ENCODE results near the gene PCSK5.
"Not testable (repeated sequence)": the region's sequence is repeated elsewhere in the genome, so short reads cannot be mapped to it uniquely, and the experiment has no call there.

Gene PCSK5

DNA sequence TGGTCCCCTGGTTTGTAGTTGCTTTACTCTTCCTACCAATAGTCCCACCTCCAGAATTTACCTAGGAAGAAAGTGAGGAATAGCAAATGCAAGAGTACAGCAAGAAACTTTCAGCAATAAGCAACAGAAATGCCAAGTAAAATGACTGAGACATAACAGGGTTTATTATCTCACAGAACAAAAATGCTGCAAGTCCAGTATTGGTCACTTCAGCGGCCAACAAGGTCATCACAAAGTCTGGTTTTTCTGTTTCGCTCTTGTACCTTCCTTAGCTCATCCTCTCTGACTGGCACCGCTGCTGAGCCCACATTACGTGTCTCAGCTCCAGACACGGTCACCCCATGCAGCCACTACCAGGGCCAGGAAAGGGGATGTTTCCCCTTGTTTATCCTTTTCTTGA is 421.1 kb downstream of the PCSK5 start:
- no peak for DNase-seq (ENCODE audit: low read depth)

DNA sequence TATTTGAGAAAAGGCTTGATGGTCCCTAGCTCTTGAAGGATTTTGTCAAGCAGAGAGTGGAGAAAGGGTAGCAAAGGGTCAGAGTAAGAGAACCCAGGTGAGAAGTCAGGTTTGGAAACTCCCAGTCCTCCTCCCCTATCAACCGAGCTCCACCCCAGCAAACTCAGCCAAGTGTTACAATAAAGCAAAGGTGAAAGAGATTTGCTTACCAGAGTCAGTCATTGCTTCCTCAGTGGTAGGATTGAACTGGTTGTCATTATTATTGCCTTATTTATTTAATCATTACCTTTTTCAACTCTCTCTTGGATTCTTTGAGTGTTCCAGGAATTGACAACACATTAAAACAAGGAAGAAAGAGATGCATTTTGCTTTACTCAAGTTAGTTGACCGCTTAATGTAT is 423.3 kb downstream of the PCSK5 start:
- no peak for DNase-seq (ENCODE audit: low read depth)

DNA sequence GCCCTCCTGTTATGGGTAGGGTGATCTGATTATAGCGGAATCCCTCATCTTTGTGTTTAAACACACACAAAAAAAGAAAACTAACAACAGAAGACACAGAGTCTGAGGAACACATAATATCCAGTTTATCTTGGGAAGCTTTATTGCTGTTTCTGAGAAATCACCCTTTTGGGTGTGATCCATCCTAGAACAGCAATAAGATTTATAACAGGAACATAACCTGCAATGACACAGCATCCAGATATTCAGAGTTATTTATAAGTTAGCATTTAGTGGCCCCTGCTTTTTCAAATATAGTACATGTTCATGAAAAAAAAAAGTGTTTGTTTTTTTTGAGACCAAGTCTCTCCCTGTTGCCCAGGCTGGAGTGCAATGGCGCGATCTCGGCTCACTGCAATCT is 423.8 kb downstream of the PCSK5 start:
- DNase-seq (ENCODE audit: low read depth), result no peak

DNA sequence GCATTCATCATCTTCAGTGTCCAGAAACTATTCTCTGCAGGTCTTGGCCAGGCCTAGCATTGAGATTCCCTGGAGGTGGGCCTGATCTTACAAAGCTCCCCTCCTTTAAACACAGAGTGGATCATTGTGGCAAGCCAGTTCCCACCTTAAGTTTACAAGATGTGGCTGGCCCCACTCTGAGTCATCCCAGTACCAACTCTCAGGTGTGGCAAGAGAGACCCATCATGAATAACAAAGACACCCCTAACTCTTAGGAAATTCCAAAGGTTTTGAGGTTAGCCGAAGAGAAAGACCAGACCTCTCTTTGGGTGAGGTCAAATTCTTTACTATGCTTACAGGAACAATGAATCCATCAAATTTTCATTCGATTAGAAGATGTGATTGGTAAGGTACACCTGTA is 425.6 kb downstream of the PCSK5 start:
- no peak for DNase-seq (ENCODE audit: low read depth)

DNA sequence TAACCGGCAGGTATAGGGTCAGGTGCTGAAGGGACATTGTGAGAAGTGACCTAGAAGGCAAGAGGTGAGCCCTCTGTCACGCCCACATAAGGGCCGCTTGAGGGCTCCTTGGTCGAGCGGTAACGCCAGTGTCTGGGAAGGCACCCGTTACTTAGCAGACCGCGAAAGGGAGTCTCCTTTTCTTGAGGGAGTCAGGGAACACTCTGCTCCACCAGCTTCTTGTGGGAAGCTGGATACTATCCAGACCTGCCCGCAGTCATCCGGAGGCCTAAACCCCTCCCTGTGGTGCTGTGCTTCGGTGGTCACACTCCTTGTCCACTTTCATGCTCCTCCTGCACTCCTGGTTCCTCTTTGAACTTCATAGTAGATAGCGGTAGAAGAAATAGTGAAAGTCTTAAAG is 429.0 kb downstream of the PCSK5 start:
- DNase-seq (ENCODE audit: low read depth), result not testable (repeated sequence)

DNA sequence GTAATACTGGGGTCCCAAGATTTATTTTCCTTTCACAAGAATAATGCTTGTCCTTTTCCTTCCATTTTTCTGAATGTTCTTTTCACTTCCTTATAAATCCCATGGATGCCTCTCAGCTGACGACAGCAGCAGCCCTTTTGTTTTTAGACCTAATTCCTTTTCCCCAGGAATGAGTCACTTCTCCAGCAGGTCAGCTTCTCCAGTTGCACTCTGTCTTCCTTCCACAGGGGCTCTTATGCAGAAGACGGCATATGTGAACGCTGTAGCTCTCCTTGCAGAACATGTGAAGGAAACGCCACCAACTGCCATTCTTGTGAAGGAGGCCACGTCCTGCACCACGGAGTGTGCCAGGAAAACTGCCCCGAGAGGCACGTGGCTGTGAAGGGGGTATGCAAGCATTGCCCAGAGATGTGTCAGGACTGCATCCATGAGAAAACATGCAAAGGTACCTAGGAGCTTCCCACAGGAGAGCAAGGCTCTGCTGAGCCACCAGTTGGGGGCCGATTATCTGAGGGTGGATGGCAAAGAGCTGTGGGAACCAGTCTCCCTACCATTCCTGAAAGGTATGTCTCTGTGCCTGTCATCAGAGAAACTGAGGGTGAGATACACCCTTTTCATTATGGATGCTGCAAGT is 430.8 kb downstream of the PCSK5 start:
- no peak for DNase-seq (ENCODE audit: low read depth)

DNA sequence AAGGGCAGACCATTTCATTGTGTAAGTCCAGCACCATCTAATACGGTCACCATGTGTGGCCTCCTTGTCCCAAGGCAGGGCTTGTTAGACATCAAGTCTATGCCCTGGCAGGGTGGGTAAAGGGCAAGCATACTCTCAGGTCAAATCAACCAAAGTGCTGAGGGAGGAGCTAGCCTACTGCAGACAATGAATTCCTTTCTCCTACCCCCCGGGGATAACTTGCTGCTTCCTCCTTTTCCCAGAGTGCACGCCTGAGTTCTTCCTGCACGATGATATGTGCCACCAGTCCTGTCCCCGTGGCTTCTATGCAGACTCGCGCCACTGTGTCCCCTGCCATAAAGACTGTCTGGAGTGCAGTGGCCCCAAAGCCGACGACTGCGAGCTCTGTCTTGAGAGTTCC is 432.3 kb downstream of the PCSK5 start:
- no peak for DNase-seq (ENCODE audit: low read depth)

DNA sequence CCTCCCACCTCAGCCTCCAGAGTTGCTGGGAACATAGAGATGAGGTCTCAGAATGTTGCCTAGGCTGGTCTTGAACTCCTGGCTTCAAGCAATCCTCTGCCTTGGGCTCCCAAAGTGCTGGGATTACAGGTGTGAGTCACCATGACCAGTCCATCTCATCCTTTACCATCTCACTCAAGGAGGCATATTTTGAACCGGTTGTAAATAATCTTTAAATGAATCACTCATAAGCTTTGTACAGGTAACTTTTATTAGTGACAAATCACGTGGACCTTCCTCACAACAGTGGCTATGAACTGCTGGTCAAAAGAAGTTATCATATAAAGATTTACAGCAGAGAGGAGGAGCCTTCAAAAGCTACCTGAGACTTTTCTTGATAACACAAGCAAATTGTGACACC is 433.0 kb downstream of the PCSK5 start:
- DNase-seq (ENCODE audit: low read depth), result no peak

DNA sequence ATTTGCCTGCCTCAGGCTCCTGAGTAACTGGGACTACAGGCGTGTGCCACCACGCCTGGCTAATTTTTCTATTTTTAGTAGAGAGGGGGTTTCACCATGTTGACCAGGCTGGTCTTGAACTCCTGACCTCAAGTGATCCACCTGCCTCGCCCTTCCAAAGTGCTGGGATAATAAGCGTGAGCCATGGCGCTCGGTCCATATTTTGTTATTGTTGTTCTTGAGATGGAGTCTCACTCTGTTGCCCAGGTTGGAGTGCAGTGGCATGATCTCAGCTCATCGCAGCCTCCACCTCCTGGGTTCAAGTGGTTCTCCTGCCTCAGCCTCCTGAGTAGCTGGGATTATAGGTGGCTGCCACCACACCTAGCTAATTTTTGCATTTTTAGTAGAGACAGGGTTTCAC is 433.6 kb downstream of the PCSK5 start:
- not testable (repeated sequence) for DNase-seq (ENCODE audit: low read depth)

DNA sequence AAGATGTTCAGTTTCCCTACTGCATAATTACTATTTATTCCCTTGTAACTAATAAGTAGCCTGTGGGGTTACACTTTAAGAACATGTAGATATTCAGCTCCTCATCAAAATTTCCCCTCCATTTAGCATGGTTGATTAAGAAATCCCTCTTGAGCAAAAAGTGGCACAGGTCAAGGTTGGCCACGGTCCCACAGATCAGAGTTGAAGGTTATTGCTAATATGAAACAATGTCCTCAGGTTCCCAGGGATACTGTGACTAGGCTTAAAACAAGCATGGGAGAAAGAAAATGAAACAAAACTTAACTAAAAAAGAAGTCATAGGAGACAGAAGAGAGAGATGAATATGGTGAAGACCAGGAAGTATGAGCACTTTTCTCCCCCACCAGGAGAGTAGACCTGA is 439.6 kb downstream of the PCSK5 start:
- DNase-seq (ENCODE audit: low read depth), result no peak

DNA sequence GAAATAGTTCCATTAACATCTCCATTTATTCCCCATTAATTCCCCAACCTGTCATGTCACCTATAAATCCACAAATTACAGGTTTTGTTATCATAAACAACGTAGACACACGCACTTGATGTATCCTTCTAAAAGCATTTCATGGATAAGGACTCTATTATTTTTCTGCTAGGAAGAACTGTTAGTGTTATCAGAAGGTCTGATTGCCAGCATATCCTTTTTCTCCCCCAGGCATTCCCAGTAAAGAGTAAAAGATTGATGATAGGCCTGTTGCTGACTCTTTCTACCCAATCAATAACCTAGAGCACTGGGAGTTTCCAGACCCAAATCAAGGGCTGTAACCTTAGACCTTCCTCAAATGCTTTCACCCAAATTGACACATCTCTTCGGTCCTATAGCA is 442.9 kb downstream of the PCSK5 start:
- DNase-seq (ENCODE audit: low read depth), result no peak

DNA sequence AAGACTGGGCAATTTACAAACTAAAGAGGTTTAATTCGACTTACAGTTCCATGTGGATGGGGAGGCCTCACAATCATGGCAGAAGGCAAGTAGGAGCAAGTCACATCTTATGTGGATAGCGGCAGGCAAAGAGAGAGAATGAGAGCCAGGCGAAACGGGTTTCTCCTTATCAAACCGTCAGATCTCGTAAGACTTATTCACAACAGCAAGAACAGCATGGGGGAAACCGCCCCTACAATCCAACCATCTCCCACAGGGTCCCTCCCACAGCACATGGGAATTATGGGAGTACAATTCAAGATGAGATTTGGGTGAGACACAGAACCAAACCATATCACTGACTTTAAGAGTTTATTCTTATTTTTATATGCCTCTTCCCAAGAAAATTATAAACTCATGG is 443.5 kb downstream of the PCSK5 start:
- DNase-seq (ENCODE audit: low read depth), result no peak

DNA sequence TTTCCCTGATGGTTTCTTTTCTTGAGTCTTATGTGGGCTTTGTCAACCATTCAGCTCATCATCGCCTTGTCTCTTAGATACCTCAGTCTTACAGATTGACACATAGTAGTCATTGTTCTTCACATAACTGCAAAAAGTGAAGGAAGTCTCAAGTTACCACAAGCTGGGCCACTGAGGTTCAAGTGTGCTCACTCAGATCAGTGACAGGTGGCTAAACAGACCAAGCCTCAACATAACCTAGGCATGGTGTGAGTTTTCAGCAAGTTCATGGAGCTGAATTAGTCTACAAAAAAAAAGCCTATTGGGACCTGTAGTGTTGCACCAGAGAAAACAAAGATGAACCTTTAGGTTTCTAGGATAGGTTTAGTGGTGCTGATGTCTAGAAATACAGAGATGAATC is 445.6 kb downstream of the PCSK5 start:
- DNase-seq (ENCODE audit: low read depth), result no peak

DNA sequence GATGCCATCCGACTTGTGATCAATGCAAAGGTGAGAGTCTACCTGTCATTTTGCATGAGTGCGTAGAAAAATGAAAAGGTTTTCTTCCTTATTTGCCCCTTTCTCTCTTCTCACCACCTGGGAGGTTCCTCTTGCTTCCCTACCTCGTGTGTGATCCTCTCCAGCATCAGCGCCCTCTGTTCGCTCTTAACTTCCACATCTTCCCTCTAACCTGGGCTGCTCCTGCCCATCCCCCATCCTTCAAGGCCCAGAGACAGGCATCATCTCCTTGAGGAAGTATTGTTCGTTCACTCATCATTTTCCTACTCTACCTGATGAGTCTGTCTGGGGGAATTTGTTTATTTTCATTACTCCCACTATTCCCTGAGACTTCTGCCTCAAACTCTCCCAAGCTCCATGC is 447.9 kb downstream of the PCSK5 start:
- no peak for DNase-seq (ENCODE audit: low read depth)

DNA sequence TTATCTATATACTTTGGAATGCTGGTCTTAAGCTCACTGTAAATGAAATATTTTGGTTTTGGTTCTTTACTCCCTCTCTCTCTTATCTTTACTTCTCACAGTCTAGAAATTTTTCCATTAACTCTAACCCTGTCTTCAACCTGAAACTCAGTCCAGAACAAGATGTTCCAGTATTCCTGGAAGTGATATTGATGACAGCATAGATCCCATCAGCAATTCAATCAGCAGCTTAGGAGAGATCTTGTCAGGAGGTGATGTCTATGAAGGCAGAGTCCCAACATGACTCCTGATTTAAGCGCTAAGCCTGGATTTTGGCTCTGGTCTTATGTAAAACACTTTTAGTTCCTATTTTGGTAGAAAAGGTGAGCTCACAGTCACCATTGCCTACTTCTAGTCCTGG is 451.1 kb downstream of the PCSK5 start:
- no peak for DNase-seq (ENCODE audit: low read depth)

DNA sequence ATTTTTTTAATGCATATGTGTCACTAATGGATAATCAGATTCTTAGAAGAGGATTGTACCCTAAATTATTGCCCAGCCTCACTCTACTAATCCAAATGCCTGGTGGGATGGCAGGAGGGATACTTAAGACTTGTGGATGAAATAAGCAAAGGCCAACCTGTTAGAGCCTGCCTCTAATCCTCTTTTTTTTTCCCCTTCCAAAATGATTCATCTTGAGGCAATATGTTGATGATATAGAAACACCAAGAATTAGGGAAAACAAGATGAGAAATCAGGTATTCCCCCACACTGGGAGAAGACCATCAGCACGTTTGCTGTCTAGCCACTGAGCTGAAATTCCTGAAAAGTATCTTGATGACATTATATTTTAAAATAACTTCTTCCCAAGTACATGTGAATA is 451.7 kb downstream of the PCSK5 start:
- no peak for DNase-seq (ENCODE audit: low read depth)

DNA sequence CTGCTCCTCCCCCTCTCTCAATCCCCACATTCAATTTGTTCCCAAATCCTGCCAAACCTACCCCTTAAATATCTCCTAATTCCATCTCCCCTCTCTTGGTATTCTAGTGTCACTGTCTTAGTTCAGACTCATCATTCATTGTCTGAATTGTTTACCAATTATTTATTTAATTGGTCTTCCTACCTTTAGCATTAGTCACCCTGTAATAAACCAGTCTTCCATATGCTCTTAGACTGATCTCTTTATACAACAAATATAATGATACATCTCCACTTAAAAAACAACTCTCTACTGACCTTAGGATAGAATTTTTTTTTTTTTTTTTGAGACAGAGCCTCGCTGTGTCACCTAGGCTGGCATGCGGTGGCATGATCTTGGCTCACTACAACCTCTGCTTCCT is 452.4 kb downstream of the PCSK5 start:
- DNase-seq (ENCODE audit: low read depth), result no peak

DNA sequence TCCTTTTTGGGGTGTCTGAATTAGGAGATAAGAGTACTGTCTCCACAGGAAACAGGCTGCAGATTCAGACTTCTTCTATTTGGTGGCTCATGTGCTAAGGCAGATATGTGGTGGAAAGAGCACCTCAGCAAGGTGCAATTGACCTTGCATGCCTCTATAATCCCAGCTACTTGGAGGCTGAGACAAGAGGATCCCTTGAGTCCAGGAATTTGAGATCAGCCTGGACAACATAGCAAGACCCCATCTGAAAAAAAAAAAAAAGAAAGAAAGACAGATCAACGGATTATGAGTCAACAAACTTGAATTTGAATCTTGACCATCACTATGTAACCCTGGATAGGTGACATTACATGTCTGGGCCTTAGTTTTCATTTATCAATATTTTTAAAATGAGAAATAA is 459.4 kb downstream of the PCSK5 start:
- DNase-seq (ENCODE audit: low read depth), result no peak

DNA sequence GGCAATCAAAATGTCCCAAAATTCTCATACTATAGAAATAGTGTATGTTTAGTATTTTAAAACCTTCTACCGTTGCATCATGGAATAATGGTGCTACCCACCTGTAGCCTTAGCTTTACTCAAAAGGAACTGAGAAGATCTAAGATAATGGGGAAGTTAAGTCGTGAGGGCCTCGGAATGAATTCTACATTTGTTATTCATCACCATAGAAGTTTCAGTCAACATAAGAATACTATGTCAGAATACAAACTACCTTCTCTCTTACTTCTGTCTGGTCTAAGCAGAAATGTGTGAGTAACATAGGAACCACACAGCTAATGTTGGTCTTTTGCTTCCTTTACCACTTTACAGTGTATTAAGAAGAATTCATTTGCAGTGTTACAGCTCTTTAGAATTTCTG is 460.5 kb downstream of the PCSK5 start:
- no peak for DNase-seq (ENCODE audit: low read depth)

DNA sequence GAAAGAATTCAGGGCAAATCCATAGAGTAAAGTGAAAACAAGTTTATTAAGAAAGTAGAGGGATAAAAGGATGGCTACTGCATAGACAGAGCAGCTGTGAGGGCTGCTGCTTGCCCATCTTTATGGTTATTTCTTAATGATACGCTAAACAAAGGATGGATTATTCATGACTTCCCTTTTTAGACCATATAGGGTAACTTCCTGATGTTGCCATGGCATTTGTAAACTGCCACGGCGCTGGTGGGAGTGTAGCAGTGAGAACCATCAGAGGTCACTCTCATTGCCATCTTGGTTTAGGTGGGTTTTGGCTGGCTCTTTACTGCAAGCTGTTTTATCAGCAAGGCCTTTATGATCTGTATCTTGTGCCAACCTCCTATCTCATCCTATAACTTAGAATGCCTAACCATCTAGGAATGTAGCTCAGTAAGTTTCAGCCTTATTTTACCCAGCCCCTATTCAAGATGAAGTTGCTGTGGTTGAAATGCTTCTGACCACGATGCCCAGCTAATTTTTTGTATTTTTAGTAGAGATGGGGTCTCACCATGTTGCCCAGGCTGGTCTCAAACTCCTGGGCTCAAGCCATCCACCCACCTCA is 461.6 kb downstream of the PCSK5 start:
- DNase-seq (ENCODE audit: low read depth), result no peak

DNA sequence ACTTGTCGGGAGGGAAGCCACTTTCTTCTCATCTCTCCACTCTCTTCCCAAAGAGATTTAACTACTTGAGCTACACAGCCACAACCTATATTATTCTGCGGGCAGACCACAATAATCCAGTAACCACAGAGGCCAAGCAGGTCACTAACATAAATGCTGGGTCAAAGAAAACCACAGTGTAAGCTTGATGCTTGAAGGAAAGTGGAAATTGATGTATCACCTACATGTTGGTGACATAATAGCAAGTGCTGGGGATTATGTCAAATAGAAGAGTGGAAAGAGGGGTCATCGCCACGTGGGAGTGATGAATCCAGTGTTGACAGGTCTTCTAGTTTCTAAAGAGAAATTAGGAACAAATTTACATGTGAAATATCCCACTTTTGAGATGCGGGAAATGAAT is 462.8 kb downstream of the PCSK5 start:
- DNase-seq (ENCODE audit: low read depth), result no peak

DNA sequence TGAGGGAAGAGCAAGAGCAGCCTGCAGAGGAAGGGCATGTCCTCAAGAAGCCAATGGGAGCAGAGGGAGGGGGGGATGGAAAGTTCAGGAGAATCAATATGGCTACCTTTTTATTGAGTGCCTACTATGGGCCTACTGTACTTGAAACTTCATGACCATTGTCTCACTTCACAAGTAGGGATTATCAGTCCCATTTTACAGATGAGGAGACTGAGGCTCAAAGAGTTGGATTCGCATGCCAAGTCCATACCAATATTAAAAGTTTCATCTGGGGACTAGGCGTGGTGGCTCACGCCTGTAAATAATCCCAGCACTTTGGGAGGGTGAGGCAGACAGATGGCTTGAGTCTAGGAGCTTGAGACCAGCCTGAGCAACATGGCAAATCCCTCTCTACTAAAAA is 463.7 kb downstream of the PCSK5 start:
- DNase-seq (ENCODE audit: low read depth), result no peak

DNA sequence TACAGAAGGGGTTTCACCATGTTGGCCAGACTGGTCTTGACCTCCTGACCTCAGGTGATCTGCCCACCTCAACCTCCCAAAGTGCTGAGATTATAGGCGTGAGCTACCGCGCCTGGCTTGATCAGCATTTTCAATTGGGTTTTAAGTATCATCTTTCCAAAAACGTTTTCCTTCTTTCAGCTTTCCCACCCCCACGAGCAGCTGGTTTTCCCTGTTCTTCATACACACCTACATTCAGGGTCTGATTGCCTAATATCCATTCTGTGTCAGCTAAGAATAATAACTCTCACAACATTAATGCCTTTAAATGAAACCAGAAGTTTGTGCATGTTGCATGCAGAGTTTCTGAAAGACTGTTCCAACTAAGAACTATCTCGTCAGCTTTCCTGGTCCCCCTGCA is 465.4 kb downstream of the PCSK5 start:
- no peak for DNase-seq (ENCODE audit: low read depth)

DNA sequence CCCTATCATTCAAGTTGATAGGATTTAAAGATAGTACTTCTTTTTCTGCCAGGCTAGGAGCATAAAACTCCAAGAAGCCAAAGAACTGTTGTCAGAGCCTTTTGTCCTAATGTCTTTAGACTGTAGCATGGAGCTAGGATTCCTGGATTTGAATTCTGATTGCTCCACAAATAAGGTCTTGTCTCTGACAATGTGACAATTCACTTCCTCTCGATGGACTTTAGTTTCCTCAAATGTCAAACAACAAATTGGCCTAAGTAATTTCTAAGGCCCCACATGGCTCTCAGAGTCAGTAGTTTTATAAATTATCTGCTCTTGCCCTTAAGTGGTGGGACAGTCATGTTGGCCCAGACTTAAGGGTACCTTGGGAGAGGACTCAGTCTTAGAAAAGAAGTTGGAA is 467.1 kb downstream of the PCSK5 start:
- DNase-seq (ENCODE audit: low read depth), result no peak
